ENCODE measurements around the gene FAM217A. TPM values are rescaled to one million over a fixed set of nuclear protein-coding genes. Genes with fewer than 3 reads are reported as not detected.

Gene FAM217A
- total RNA-seq, 1 donor, result not detected

DNA sequence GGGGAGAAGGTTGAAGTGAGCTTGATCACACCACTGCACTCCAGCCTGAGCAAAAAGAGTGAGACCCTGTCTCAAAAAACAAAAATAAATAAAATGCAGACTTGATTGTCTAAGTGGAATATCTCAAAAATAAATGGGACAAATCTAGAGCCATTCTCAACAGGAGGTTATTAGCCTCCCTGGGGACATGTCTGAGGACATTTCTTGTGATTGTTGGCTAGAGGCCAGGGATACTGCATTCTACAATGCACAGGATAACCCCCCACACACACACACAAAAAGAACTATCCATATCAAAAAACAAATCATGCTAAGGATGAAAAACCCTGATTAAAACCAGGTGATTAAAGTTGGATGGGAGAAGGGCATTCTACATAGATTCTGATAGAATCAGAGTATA lies 37.5 kb downstream of the FAM217A start:
- TF ChIP-seq, protein P1, sequence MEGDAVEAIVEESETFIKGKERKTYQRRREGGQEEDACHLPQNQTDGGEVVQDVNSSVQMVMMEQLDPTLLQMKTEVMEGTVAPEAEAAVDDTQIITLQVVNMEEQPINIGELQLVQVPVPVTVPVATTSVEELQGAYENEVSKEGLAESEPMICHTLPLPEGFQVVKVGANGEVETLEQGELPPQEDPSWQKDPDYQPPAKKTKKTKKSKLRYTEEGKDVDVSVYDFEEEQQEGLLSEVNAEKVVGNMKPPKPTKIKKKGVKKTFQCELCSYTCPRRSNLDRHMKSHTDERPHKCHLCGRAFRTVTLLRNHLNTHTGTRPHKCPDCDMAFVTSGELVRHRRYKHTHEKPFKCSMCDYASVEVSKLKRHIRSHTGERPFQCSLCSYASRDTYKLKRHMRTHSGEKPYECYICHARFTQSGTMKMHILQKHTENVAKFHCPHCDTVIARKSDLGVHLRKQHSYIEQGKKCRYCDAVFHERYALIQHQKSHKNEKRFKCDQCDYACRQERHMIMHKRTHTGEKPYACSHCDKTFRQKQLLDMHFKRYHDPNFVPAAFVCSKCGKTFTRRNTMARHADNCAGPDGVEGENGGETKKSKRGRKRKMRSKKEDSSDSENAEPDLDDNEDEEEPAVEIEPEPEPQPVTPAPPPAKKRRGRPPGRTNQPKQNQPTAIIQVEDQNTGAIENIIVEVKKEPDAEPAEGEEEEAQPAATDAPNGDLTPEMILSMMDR (IDR thresholded peaks at IDR 0.05; ENCODE audit: extremely low read depth, low read depth, low read length), result no peak
- Histone ChIP-seq H3K27ac (ENCODE audit: low read depth, low read length) (peak overlapping the region; percentile 3), H3K36me3 (ENCODE audit: insufficient read depth, low read length) (peaks cover 65% of the 10 kb centered on the region), H4K20me1 (ENCODE audit: insufficient read depth, low read length) (peaks cover 13% of the 10 kb centered on the region), H3K9me3 (ENCODE audit: low read depth, low read length) (no peaks in the 10 kb centered on the region), H3K4me3 (ENCODE audit: insufficient read depth, low read length) (no peak overlapping the region), H3K4me1 (ENCODE audit: insufficient read depth, low read length) (no peaks in the 10 kb centered on the region), H3K79me2 (ENCODE audit: insufficient read depth, low read length) (peaks cover 73% of the 10 kb centered on the region), H2AFZ (ENCODE audit: low read length) (no peak overlapping the region), H3K4me2 (ENCODE audit: insufficient read depth, low read length) (no peak overlapping the region), H3K27me3 (ENCODE audit: insufficient read depth, low read length) (no peaks in the 10 kb centered on the region)
- no peak for DNase-seq (ENCODE audit: insufficient read length, low spot score, missing footprints)

DNA sequence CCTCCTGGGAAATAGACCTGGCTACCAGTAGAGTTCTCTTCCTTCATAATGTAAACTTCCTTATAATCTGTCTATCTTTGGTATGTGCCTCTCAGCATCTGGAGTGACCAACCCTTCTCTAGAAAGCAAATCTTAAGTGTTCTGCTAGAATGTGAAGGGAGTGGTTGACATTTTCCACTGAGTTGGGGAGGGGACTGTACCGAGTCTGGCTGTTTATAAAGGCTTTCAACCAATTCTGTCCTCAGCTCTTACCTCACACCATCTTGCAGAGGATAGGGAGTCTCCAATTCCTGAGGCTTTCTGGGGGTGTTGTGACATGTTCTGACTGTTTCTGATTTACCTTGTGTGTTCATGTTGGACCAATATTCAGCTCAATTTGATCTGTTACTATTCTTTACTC lies 39.6 kb downstream of the FAM217A start:
- Histone ChIP-seq H3K9me3 (ENCODE audit: low read depth, low read length) (no peaks in the 10 kb centered on the region), H3K36me3 (ENCODE audit: insufficient read depth, low read length) (peaks cover 65% of the 10 kb centered on the region), H3K27me3 (ENCODE audit: insufficient read depth, low read length) (no peaks in the 10 kb centered on the region), H3K4me2 (ENCODE audit: insufficient read depth, low read length) (no peak overlapping the region), H3K79me2 (ENCODE audit: insufficient read depth, low read length) (peaks cover 74% of the 10 kb centered on the region), H3K4me3 (ENCODE audit: insufficient read depth, low read length) (no peak overlapping the region), H2AFZ (ENCODE audit: low read length) (no peak overlapping the region), H3K27ac (ENCODE audit: low read depth, low read length) (no peak overlapping the region), H4K20me1 (ENCODE audit: insufficient read depth, low read length) (peaks cover 17% of the 10 kb centered on the region), H3K4me1 (ENCODE audit: insufficient read depth, low read length) (no peaks in the 10 kb centered on the region)
- no peak for DNase-seq (ENCODE audit: insufficient read length, low spot score, missing footprints)
- TF ChIP-seq, protein P1 (IDR thresholded peaks at IDR 0.05; ENCODE audit: extremely low read depth, low read depth, low read length), result no peak

DNA sequence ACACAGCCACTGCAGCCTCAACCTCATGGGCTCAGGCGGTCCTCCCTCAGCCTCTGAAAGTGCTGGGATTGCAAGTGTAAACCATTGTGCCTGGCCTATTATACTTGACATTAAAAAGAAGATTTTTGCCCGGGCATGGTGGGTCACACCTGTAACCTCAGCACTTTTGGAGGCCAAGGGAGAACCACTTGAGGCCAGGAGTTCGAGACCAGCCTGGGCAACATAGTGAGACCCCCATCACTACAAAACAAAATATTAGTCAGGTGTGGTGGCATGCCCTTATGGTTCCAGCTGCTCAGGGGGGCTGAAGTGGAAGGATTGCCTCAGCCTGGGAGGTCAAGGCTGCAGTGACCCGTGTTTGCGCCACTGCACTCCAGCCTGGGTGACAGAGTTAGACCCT lies 42.4 kb downstream of the FAM217A start:
- TF ChIP-seq, protein P1 (IDR thresholded peaks at IDR 0.05; ENCODE audit: extremely low read depth, low read depth, low read length), result no peak
- Histone ChIP-seq H3K9me3 (ENCODE audit: low read depth, low read length) (no peaks in the 10 kb centered on the region), H3K4me1 (ENCODE audit: insufficient read depth, low read length) (no peaks in the 10 kb centered on the region), H3K79me2 (ENCODE audit: insufficient read depth, low read length) (peaks cover 80% of the 10 kb centered on the region), H3K27me3 (ENCODE audit: insufficient read depth, low read length) (no peaks in the 10 kb centered on the region), H4K20me1 (ENCODE audit: insufficient read depth, low read length) (peaks cover 20% of the 10 kb centered on the region), H3K4me2 (ENCODE audit: insufficient read depth, low read length) (no peak overlapping the region), H2AFZ (ENCODE audit: low read length) (no peak overlapping the region), H3K36me3 (ENCODE audit: insufficient read depth, low read length) (peaks cover 47% of the 10 kb centered on the region), H3K27ac (ENCODE audit: low read depth, low read length) (no peak overlapping the region), H3K4me3 (ENCODE audit: insufficient read depth, low read length) (no peak overlapping the region)
- no peak for DNase-seq (ENCODE audit: insufficient read length, low spot score, missing footprints)

DNA sequence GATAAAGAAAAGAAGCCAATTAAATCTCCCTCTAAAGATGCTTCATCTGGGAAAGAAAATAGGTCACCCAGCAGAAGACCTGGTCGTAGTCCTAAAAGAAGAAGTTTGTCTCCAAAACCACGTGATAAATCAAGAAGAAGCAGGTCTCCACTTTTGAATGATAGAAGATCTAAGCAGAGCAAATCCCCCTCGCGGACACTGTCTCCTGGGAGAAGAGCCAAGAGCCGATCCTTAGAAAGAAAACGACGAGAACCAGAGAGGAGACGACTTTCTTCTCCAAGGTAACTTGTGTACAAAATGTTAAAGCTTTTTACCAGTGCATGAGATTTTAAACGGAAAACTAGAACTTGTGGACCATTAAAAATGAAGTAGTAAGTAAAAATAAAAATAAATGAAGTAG lies 46.5 kb downstream of the FAM217A start:
- Histone ChIP-seq H3K9me3 (ENCODE audit: low read depth, low read length) (no peaks in the 10 kb centered on the region), H3K36me3 (ENCODE audit: insufficient read depth, low read length) (peaks cover 21% of the 10 kb centered on the region), H4K20me1 (ENCODE audit: insufficient read depth, low read length) (peaks cover 37% of the 10 kb centered on the region), H3K4me1 (ENCODE audit: insufficient read depth, low read length) (no peaks in the 10 kb centered on the region), H3K27me3 (ENCODE audit: insufficient read depth, low read length) (no peaks in the 10 kb centered on the region), H3K27ac (ENCODE audit: low read depth, low read length) (no peak overlapping the region), H3K4me2 (ENCODE audit: insufficient read depth, low read length) (no peak overlapping the region), H3K4me3 (ENCODE audit: insufficient read depth, low read length) (no peak overlapping the region), H3K79me2 (ENCODE audit: insufficient read depth, low read length) (peaks cover 93% of the 10 kb centered on the region), H2AFZ (ENCODE audit: low read length) (no peak overlapping the region)
- DNase-seq (ENCODE audit: insufficient read length, low spot score, missing footprints), result no peak
- TF ChIP-seq, protein P1 (IDR thresholded peaks at IDR 0.05; ENCODE audit: extremely low read depth, low read depth, low read length), result no peak
